ENCODE measurements around the gene TMEM121. TPM values are rescaled to one million over a fixed set of nuclear protein-coding genes. Genes with fewer than 3 reads are reported as not detected.

The TMEM121 gene
- total and polyA plus RNA-seq, 2 donors (not counting 1 experiment from before 2014, with no cell fraction given) = 0.99 to 3.7 TPM

- intact Hi-C loops (cut with micrococcal nuclease) = no loop called here
- no peaks in the 10 kb centered on the region for H3K27me3 Mint-ChIP-seq
- peak overlapping the region; percentile 10 for H3K9ac ChIP-seq (ENCODE audit: low read length)
- DNase-seq = no peak
- H3K27ac ChIP-seq (ENCODE audit: low read length in 2 of 2) = peak overlapping the region; percentile 93 to 94
- H3K27ac Mint-ChIP-seq = peak overlapping the region; percentile 95
- H4K20me1 ChIP-seq (ENCODE audit: control insufficient read depth, insufficient read depth, low read length, poor library complexity, severe bottlenecking) = no peaks in the 10 kb centered on the region
- peaks cover 68 to 94% of the 10 kb centered on the region in 2 donors for H3K4me1 ChIP-seq (ENCODE audit: control insufficient read depth in 2 of 2, insufficient read depth in 2 of 2, low read length in 2 of 2)
- ChIA-PET CTCF (no interaction called here), POLR2A (no interaction called here)
- no peaks in the 10 kb centered on the region for H3K27me3 ChIP-seq (replicated peaks in 1 of 4; ENCODE audit: control extremely low read depth in 1 of 4, control insufficient read depth in 3 of 4, insufficient read depth in 4 of 4, low read length in 3 of 4)
- peak overlapping the region; percentile 47 for H3K4me2 ChIP-seq (replicated peaks; ENCODE audit: low read depth, low read length, poor library complexity, severe bottlenecking)
- 65% methylated on average over 4 of the region's 5 CpGs for WGBS (ENCODE audit: insufficient coverage)
- H2AFZ ChIP-seq (ENCODE audit: insufficient read depth, low read depth, low read length, poor library complexity, severe bottlenecking) = no peak overlapping the region
- H3K4me3 Mint-ChIP-seq = peak overlapping the region; percentile 38
- H3K4me3 ChIP-seq (ENCODE audit: control extremely low read depth in 1 of 5, extremely low read depth in 1 of 5, insufficient read depth in 1 of 5, low read depth in 2 of 5, low read length in 4 of 5) = peak overlapping the region in 1 of 5 experiments; percentile 12
- H3K9me3 Mint-ChIP-seq (ENCODE audit: insufficient read depth) = peaks cover 3% of the 10 kb centered on the region
- H3K4me1 Mint-ChIP-seq = peaks cover 57% of the 10 kb centered on the region
- no peaks in the 10 kb centered on the region for H3K9me3 ChIP-seq (ENCODE audit: control extremely low read depth in 1 of 3, control insufficient read depth in 2 of 3, insufficient read depth in 1 of 3, low read length in 2 of 3)
- H3K36me3 ChIP-seq (replicated peaks in 1 of 2; ENCODE audit: control extremely low read depth in 1 of 2, control insufficient read depth in 1 of 2, extremely low read depth in 1 of 2, insufficient read depth in 2 of 2, low read length in 1 of 2) = no peaks in the 10 kb centered on the region
- TF ChIP-seq EZH2 (IDR thresholded peaks at IDR 0.05; ENCODE audit: borderline replicate concordance, insufficient read depth, low read depth, low read length, poor library complexity, severe bottlenecking) = no peak
- TF ChIP-seq, protein P1, sequence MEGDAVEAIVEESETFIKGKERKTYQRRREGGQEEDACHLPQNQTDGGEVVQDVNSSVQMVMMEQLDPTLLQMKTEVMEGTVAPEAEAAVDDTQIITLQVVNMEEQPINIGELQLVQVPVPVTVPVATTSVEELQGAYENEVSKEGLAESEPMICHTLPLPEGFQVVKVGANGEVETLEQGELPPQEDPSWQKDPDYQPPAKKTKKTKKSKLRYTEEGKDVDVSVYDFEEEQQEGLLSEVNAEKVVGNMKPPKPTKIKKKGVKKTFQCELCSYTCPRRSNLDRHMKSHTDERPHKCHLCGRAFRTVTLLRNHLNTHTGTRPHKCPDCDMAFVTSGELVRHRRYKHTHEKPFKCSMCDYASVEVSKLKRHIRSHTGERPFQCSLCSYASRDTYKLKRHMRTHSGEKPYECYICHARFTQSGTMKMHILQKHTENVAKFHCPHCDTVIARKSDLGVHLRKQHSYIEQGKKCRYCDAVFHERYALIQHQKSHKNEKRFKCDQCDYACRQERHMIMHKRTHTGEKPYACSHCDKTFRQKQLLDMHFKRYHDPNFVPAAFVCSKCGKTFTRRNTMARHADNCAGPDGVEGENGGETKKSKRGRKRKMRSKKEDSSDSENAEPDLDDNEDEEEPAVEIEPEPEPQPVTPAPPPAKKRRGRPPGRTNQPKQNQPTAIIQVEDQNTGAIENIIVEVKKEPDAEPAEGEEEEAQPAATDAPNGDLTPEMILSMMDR (IDR thresholded peaks at IDR 0.05) = no peak
- ATAC-seq (ENCODE audit: low read depth) = no peak
- H3K79me2 ChIP-seq (ENCODE audit: control insufficient read depth, insufficient read depth, low read length) = peaks cover 47% of the 10 kb centered on the region
Measured at GRCh38 chr14:105568859-105569766, 42.7 kb downstream of the TMEM121 start.

GRCh38 chr14:105570482-105570881 lies 44.1 kb downstream of the TMEM121 start:
- Histone ChIP-seq H2AFZ (ENCODE audit: insufficient read depth, low read depth, low read length, poor library complexity, severe bottlenecking) (no peak overlapping the region), H3K36me3 (replicated peaks in 1 of 2; ENCODE audit: control extremely low read depth in 1 of 2, control insufficient read depth in 1 of 2, extremely low read depth in 1 of 2, insufficient read depth in 2 of 2, low read length in 1 of 2) (no peaks in the 10 kb centered on the region), H3K27ac (ENCODE audit: low read length in 2 of 2) (peak overlapping the region; percentile 93 to 94), H3K4me3 (ENCODE audit: control extremely low read depth in 1 of 5, extremely low read depth in 1 of 5, insufficient read depth in 1 of 5, low read depth in 2 of 5, low read length in 4 of 5) (peak overlapping the region in 1 of 5 experiments; percentile 12), H4K20me1 (ENCODE audit: control insufficient read depth, insufficient read depth, low read length, poor library complexity, severe bottlenecking) (no peaks in the 10 kb centered on the region), H3K27me3 (replicated peaks in 1 of 4; ENCODE audit: control extremely low read depth in 1 of 4, control insufficient read depth in 3 of 4, insufficient read depth in 4 of 4, low read length in 3 of 4) (no peaks in the 10 kb centered on the region), H3K79me2 (ENCODE audit: control insufficient read depth, insufficient read depth, low read length) (peaks cover 40% of the 10 kb centered on the region), H3K9ac (ENCODE audit: low read length) (peak overlapping the region; percentile 9), H3K9me3 (ENCODE audit: control extremely low read depth in 1 of 3, control insufficient read depth in 2 of 3, insufficient read depth in 1 of 3, low read length in 2 of 3) (no peaks in the 10 kb centered on the region), H3K4me1 (ENCODE audit: control insufficient read depth in 2 of 2, insufficient read depth in 2 of 2, low read length in 2 of 2) (peaks cover 61 to 89% of the 10 kb centered on the region in 2 donors), H3K4me2 (replicated peaks; ENCODE audit: low read depth, low read length, poor library complexity, severe bottlenecking) (peak overlapping the region; percentile 47)
- peaks cover 52% of the 10 kb centered on the region for H3K4me1 Mint-ChIP-seq
- no peaks in the 10 kb centered on the region for H3K27me3 Mint-ChIP-seq
- peak overlapping the region; percentile 38 for H3K4me3 Mint-ChIP-seq
- no peak for ATAC-seq (ENCODE audit: low read depth)
- CTCF ChIA-PET = no interaction called here
- intact Hi-C loops (cut with micrococcal nuclease) = loop anchor here (5.0 kb wide), 1 partner anchor 122 kb away; no protein-coding TSS in a partner anchor
- TF ChIP-seq, protein P1 (IDR thresholded peaks at IDR 0.05) = no peak
- no peak for TF ChIP-seq EZH2 (IDR thresholded peaks at IDR 0.05; ENCODE audit: borderline replicate concordance, insufficient read depth, low read depth, low read length, poor library complexity, severe bottlenecking)
- H3K9me3 Mint-ChIP-seq (ENCODE audit: insufficient read depth) = peaks cover 3% of the 10 kb centered on the region
- POLR2A ChIA-PET = no interaction called here
- peak; percentile 20 for DNase-seq
- H3K27ac Mint-ChIP-seq = peak overlapping the region; percentile 93
- 95% methylated on average over 1 of the region's 1 CpG for WGBS (ENCODE audit: insufficient coverage)
